Measurements from ENCODE around the gene ANKRD35.

Gene ANKRD35

GRCh38 chr1:145863282-145864018 lies 22.2 kb downstream of the ANKRD35 start:
- TF ChIP-seq, protein P1, sequence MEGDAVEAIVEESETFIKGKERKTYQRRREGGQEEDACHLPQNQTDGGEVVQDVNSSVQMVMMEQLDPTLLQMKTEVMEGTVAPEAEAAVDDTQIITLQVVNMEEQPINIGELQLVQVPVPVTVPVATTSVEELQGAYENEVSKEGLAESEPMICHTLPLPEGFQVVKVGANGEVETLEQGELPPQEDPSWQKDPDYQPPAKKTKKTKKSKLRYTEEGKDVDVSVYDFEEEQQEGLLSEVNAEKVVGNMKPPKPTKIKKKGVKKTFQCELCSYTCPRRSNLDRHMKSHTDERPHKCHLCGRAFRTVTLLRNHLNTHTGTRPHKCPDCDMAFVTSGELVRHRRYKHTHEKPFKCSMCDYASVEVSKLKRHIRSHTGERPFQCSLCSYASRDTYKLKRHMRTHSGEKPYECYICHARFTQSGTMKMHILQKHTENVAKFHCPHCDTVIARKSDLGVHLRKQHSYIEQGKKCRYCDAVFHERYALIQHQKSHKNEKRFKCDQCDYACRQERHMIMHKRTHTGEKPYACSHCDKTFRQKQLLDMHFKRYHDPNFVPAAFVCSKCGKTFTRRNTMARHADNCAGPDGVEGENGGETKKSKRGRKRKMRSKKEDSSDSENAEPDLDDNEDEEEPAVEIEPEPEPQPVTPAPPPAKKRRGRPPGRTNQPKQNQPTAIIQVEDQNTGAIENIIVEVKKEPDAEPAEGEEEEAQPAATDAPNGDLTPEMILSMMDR (IDR thresholded peaks at IDR 0.05; ENCODE audit: unreplicated experiment in 3 of 3), result no peak
- Mint-ChIP-seq H3K27me3 (ENCODE audit: low read depth) (peaks cover 3% of the 10 kb centered on the region), H3K4me1 (peaks cover 8% of the 10 kb centered on the region), H3K36me3 (ENCODE audit: low read depth) (peaks cover 5% of the 10 kb centered on the region), H3K27ac (peak overlapping the region in 2 of 3 experiments; percentile 50 to 85), H3K4me3 (peak overlapping the region in 1 of 3 experiments; percentile 64), H3K9me3 (no peaks in the 10 kb centered on the region)

GRCh38 chr1:145859491-145860023 lies 26.1 kb downstream of the ANKRD35 start:
- H3K4me1 Mint-ChIP-seq, result peaks cover 14% of the 10 kb centered on the region
- H3K27ac Mint-ChIP-seq, result peak overlapping the region; percentile 96 to 98 (median 97)
- peak overlapping the region; percentile 93 to 99 (median 98) for H3K4me3 Mint-ChIP-seq
- H3K9me3 Mint-ChIP-seq, result no peaks in the 10 kb centered on the region
- TF ChIP-seq, protein P1 (IDR thresholded peaks at IDR 0.05; ENCODE audit: unreplicated experiment in 3 of 3), result peak in 2 of 3 experiments; percentile 22 to 25
- H3K27me3 Mint-ChIP-seq (ENCODE audit: low read depth), result no peaks in the 10 kb centered on the region
- H3K36me3 Mint-ChIP-seq (ENCODE audit: low read depth), result peaks cover 22% of the 10 kb centered on the region

- peak within 1 kb of the TSS; percentile 93 to 99 (median 98) for H3K4me3 Mint-ChIP-seq
- no peaks in the 10 kb centered on the region for H3K9me3 Mint-ChIP-seq
- no peaks in the 10 kb centered on the region for H3K27me3 Mint-ChIP-seq (ENCODE audit: low read depth)
- peak within 1 kb of the TSS; percentile 96 to 98 (median 97) for H3K27ac Mint-ChIP-seq
- H3K36me3 Mint-ChIP-seq (ENCODE audit: low read depth), result peaks cover 27% of the 10 kb centered on the region
- peaks cover 14% of the 10 kb centered on the region for H3K4me1 Mint-ChIP-seq
- TF ChIP-seq, protein P1 (IDR thresholded peaks at IDR 0.05; ENCODE audit: unreplicated experiment in 3 of 3), result no peak
Measured at GRCh38 chr1:145858901-145859490, 26.7 kb downstream of the ANKRD35 start, which contains the start of gene PIAS3. PIAS3 (minus strand) TSS chr1:145859081; CDS start chr1:145858990, 91 bp downstream.

GRCh38 chr1:145858238-145858900 lies 27.3 kb downstream of the ANKRD35 start:
- Mint-ChIP-seq H3K4me1 (peaks cover 11% of the 10 kb centered on the region), H3K9me3 (no peaks in the 10 kb centered on the region), H3K4me3 (peak overlapping the region; percentile 93 to 99 (median 98)), H3K27me3 (ENCODE audit: low read depth) (no peaks in the 10 kb centered on the region), H3K27ac (peak overlapping the region; percentile 96 to 98 (median 97)), H3K36me3 (ENCODE audit: low read depth) (peaks cover 34% of the 10 kb centered on the region)
- TF ChIP-seq, protein P1 (IDR thresholded peaks at IDR 0.05; ENCODE audit: unreplicated experiment in 3 of 3), result no peak

DNA sequence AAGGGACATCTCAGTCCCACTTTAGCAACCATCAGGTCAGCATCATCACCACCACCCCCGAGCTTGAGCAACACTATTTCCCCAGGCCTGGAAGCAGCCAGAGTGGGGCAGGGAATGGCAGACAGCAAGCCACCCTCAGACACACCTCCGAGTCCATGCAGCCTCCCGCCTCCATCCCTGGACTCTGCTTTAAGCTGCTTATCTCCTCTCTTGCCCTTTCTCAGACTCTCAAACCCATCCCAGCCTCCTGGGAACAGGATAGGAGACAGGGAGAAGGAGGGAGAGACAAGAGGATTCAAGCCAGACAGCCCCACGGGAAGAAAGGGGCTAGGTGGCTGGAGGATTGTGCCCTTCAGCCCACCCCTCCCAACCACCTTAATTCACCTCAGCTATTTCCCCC lies 28.5 kb downstream of the ANKRD35 start:
- H3K36me3 Mint-ChIP-seq (ENCODE audit: low read depth), result peaks cover 42% of the 10 kb centered on the region
- H3K4me1 Mint-ChIP-seq, result peaks cover 6% of the 10 kb centered on the region
- peak overlapping the region; percentile 59 to 99 (median 62) for H3K4me3 Mint-ChIP-seq
- TF ChIP-seq, protein P1 (IDR thresholded peaks at IDR 0.05; ENCODE audit: unreplicated experiment in 3 of 3), result no peak
- H3K9me3 Mint-ChIP-seq, result no peaks in the 10 kb centered on the region
- H3K27me3 Mint-ChIP-seq (ENCODE audit: low read depth), result no peaks in the 10 kb centered on the region
- no peak overlapping the region for H3K27ac Mint-ChIP-seq
